ENCODE data around the gene DNHD1.

Gene DNHD1

DNA sequence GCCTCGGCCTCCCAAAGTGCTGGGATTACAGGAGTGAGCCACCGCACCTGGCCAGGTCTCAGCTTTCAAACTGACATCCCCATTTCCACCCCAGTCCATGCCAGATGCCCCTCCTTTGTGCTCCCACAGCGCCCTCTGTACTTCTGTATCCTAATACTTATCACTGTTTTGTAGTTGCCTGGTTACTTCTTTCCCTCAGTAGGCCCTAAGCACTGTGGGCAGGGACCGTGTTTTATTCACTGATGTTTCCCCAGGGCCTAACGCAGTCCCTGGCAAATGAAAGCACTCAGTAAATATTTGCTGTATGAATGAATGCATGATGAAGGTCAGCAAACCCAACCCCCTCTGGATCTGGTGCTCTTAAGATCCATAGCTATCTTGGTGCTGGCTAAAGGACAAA, 21.1 kb upstream of the DNHD1 start:
- ChIA-PET POLR2A (no interaction called here), CTCF (interaction anchor here (1.2 to 9.1 kb wide), 5 partner anchors 29 to 208 kb away, joined by 3 to 56 read pairs (median 7); partner anchors contain the start of genes APBB1 and MRPL17)
- TF ChIP-seq, protein P1, sequence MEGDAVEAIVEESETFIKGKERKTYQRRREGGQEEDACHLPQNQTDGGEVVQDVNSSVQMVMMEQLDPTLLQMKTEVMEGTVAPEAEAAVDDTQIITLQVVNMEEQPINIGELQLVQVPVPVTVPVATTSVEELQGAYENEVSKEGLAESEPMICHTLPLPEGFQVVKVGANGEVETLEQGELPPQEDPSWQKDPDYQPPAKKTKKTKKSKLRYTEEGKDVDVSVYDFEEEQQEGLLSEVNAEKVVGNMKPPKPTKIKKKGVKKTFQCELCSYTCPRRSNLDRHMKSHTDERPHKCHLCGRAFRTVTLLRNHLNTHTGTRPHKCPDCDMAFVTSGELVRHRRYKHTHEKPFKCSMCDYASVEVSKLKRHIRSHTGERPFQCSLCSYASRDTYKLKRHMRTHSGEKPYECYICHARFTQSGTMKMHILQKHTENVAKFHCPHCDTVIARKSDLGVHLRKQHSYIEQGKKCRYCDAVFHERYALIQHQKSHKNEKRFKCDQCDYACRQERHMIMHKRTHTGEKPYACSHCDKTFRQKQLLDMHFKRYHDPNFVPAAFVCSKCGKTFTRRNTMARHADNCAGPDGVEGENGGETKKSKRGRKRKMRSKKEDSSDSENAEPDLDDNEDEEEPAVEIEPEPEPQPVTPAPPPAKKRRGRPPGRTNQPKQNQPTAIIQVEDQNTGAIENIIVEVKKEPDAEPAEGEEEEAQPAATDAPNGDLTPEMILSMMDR (IDR thresholded peaks at IDR 0.05; ENCODE audit: insufficient read depth, low read length, missing control alignments) = no peak
- no peak for DNase-seq (ENCODE audit: low read depth, low spot score)
- H3K4me3 ChIP-seq (ENCODE audit: low read depth, low read length) = no peak overlapping the region

DNA sequence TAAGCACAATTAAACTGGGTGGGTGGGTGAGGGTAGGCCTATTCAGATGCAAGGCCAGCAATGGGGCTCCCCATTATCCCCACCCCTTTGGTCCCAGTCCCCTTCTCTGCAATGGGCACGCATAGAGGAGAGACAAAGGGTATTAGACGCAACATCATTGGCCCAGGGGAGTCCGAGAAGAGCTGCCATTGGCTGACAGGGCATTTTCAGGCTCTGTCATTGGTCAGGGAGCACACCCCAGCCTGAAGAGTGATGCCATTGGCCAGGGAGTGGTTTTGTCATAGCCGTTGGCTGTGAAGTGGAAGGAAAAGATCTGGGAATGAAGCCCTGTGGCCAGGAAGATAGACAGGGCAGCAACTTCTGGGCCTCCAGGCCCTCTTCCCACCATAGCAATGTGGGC, 20.5 kb upstream of the DNHD1 start:
- TF ChIP-seq, protein P1 (IDR thresholded peaks at IDR 0.05; ENCODE audit: insufficient read depth, low read length, missing control alignments) = no peak
- ChIA-PET CTCF (interaction anchor here (4.0 to 9.1 kb wide), 2 partner anchors 32 to 97 kb away, joined by 19 to 56 read pairs; no protein-coding TSS in a partner anchor), POLR2A (no interaction called here)
- no peak for DNase-seq (ENCODE audit: low read depth, low spot score)
- H3K4me3 ChIP-seq (ENCODE audit: low read depth, low read length) = no peak overlapping the region

DNA sequence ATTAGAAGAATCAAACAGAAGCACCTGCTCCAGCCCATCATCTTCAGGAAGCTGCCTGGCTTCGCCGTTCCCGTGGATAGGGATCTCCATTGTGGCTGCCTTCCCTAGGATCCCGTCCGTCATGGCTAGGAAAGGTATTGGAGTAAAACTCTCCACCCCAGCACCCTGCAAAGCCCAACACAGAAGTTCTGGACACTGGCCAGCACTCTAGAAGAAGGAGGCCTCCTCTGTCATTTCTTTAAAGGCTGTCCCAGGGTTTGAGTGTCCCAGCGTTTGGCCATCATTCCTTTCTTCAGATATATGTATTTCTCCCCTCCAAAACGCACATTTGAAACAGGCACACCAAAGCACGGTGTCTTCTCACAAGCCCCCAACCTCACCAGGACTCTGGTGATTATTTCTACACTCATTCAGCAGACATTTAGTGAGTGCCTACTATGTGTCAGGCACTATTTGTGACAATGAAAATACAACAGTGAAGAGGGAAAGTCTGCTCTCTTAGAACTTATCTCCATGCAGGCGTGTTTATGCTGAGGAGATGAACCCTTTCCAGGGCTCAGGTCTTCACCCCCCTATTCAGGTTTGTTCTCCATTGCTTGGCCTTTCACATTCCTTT, 16.7 kb upstream of the DNHD1 start:
- peak overlapping the region; percentile 99 for H3K4me3 ChIP-seq (ENCODE audit: low read depth, low read length)
- no peak for DNase-seq (ENCODE audit: low read depth, low spot score)
- TF ChIP-seq, protein P1 (IDR thresholded peaks at IDR 0.05; ENCODE audit: insufficient read depth, low read length, missing control alignments) = no peak
- POLR2A ChIA-PET = no interaction called here
- CTCF ChIA-PET = interaction anchor here (1.3 kb wide), 1 partner anchor 25 kb away, joined by 3 read pairs; no protein-coding TSS in a partner anchor

DNA sequence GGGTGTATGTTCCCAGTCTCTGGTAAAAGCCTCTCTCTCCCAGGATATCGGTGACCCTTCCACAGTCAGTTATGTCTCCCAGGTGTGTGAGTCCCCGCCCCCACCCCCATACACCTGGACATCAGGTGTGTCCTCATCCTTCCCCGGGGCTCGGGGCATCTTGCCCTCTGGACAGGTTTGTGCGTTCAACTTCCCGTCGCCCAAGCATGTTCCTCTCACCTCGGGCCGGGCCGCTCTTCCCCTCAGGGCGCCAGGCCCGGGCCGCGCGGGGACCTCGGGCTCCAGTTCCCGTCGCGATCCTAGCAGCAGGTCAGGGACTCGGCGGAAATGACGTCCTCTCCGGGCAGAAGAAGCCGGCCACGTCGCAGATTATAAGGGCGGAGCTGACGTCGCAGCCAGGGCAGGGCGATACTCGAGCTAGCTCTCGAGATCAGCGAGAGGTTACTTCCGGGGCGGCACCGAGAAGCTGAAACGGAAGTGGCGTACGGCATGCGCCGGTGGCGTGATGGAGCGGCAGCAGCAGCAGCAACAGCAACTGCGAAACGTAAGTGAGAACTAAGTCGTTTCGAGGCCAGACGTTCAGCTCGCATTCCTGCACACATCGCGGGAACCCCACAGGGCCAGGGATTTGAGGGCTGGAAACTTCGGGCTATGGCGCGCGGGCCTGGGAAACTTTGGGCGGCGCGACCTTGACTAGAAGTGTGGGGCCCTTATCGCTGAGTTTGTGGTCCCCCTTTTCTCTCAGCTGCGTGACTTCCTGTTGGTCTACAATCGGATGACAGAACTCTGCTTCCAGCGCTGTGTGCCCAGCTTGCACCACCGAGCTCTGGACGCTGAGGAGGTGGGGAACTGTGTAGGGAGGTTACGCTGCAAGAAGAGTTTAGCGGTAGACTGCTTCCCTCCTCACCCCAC, 15.8 kb upstream of the DNHD1 start, which contains the start of the genes ARFIP2 and TIMM10B:
TSS of gene ARFIP2 (minus strand) at position 320 of the 912 bp plus-strand sequence. CDS start 910 bp downstream, outside the sequence.
TSS of gene TIMM10B (plus strand) at position 490 of the 912 bp plus-strand sequence. CDS start at position 506, 16 bp downstream.
- TF ChIP-seq, protein P1 (IDR thresholded peaks at IDR 0.05; ENCODE audit: insufficient read depth, low read length, missing control alignments) = no peak
- peak within 1 kb of the TSS; percentile 99 for H3K4me3 ChIP-seq (ENCODE audit: low read depth, low read length)
- peak; percentile 86 for DNase-seq (ENCODE audit: low read depth, low spot score)
- POLR2A ChIA-PET = interaction anchor here (0.8 to 2.4 kb wide), 11 partner anchors 9 to 138 kb away, joined by 3 to 7 read pairs (median 4); partner anchors contain the start of genes APBB1, SMPD1, TAF10 and TPP1
- CTCF ChIA-PET = interaction anchor here (0.9 to 10.4 kb wide), 6 partner anchors 8 to 202 kb away, joined by 3 to 75 read pairs (median 10); partner anchors contain the start of gene MRPL17

DNA sequence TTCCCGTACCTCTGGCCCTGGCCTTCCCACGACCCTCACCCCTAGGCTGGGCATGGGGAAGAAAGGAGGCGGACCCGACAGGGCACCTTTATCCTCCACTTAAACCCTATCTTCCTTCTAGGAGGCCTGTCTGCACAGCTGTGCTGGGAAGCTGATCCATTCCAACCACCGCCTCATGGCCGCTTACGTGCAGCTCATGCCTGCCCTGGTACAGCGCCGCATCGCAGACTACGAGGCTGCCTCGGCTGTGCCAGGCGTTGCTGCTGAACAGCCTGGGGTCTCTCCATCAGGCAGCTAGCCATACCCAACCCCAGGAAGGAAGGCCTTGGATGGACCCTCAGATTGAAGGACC, 15.2 kb upstream of the DNHD1 start:
- H3K4me3 ChIP-seq (ENCODE audit: low read depth, low read length) = peak overlapping the region; percentile 99
- CTCF ChIA-PET = interaction anchor here (0.7 to 10.4 kb wide), 7 partner anchors 9 to 102 kb away, joined by 3 to 75 read pairs (median 6); no protein-coding TSS in a partner anchor
- DNase-seq (ENCODE audit: low read depth, low spot score) = no peak
- POLR2A ChIA-PET = interaction anchor here (1.0 to 2.4 kb wide), 8 partner anchors 8 to 137 kb away, joined by 3 to 7 read pairs (median 4); partner anchors contain the start of genes TAF10 and TPP1
- TF ChIP-seq, protein P1 (IDR thresholded peaks at IDR 0.05; ENCODE audit: insufficient read depth, low read length, missing control alignments) = no peak

All from AG04449 (cell line).